HG03469 (cell line): Measurements from ENCODE around the gene ICAM2.
"Not testable (repeated sequence)": the region's sequence is repeated elsewhere in the genome, so short reads cannot be mapped to it uniquely, and the experiment has no call there.

Experiments
- ATAC-seq: cut with Tn5 transposase; IDR thresholded peaks from one replicate; pipeline ENCODE4 v1.9.1; 2021; ENCODE audit warnings: mild to moderate bottlenecking, moderate library complexity, moderate number of reproducible peaks; ENCODE audit not compliant: unreplicated experiment

ICAM2 gene

DNA sequence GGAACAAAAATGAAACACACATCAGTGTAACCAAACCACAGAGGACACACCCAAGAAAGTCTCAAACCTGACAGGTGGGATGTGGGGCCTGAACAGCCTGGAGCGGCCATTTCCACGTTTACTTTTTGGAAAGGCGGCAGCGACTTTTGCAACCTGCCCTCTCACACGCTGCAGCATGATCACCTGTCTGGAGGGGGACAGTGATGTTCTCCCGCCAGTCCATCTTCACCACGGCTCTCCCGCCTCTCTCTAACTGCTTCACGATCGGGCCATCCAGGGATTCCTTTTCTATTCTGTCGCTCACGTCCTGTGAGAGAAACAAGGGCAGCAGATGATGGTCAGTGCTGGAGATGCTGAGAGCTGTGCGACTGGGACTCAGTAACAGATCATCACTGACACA lies 24.7 kb upstream of the ICAM2 start:
- no peak for ATAC-seq

DNA sequence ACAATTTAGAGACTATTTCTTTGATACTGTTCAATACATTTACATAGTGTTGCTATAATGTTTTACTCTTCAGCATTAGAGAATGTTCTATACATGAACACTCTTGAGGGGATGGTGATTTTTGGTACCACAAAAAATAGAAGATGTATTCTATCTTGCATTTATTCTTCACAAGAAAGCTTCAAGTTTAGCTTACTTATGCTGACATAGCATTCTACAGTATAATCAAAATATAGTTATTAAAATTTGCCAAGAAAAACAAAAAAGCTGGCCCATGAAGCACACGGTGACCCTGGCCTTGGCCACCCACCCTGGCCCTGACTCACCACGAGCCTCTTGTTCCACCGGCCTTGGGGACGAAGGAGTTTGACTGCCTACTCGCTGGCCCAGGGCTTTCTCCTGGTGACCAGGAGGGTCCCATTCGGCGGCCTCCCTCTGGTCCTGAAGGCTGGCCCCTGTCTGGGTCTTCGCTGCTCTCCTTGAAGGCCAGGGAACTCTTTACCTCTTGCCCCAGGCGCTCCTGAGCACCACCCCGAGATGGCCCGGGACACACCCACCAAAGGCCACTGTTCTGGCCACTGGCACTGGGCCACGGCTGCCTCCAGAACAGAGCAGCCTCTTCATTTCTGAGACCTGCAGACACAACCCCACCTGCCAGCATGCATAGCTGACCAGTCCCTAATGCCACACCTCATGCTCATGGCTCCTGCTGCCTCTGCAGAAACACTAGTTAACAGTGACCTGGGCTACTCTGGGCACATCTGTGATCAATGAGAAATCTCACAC lies 22.5 kb upstream of the ICAM2 start:
- no peak for ATAC-seq

DNA sequence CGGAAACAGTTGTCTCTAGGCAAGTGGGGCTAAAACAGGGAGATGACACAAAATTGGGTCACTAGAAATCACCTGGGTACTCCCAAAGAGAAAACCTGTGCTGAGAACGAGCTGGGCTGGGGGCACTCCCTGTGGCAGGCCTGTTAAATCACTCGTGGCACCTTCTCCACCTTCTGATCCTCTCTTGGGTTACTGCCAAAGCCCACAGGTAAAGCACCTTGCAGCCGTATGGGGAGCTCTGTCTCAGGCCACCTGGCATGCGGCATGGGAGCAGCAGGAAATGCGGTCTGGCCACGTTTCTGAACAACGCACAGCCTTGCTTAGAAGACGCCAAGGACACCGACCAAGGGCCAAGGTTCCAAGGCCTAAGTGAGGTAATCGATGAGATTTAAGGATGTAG lies 21.5 kb upstream of the ICAM2 start:
- ATAC-seq, result no peak

DNA sequence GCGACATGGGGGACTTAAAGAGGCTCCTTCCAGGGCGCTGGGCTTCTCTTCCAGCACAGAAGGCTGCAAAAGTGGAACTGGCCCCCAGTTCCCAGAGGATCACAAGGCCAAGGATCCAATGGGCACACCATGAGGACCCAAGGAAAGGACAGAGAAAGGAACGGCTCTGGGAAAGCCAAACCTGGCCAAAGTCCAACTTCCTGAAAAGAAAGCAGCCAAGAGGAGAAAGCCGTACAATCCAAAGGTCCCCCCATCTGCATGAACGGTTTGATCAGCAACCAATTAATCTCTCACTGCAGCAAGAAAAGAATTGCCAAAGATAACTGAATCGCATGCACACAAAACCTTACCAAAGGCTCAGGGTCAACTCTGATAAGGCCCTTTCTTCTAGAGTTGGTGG lies 19.8 kb upstream of the ICAM2 start:
- no peak for ATAC-seq

- no peak for ATAC-seq
Measured at GRCh38 chr17:64039106-64039400, 18.6 kb upstream of the ICAM2 start.

DNA sequence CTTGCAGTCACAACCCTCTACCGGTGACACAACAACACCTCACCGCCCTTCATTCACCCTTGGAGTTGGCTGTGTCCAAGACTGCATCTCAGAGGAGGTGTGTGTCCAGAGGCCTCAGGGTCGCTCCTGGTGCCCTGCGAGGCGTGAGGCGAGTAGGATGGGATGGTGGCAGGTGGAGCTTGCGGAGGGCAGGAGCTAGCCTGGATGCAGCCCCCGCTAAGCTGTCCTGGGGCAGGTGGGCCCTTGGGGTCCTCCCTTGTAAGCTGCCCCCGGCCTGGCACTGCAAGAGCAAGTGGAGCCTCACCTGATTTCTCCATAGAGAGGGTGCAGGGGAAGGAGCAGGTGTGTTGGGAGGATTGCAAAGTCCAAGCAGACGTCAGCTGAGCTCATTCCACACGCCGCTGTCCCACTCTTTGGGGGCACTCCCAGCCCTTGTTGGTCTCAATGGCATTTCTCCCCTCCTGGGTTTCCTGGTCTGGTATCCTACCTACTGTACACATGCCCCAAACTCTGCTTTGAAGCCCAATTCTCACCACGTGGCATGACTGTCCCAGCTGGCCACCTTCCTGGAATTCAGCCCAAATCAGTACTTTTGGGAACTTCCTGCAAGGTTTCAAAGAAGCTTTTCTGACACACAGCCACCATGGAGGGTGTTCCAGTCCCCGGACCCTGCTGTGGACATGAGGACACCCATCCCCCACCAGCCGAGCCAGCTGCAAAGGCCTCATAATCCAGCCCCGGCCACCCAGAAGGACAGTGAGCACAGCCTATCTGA lies 18.1 kb upstream of the ICAM2 start:
- ATAC-seq, result no peak

DNA sequence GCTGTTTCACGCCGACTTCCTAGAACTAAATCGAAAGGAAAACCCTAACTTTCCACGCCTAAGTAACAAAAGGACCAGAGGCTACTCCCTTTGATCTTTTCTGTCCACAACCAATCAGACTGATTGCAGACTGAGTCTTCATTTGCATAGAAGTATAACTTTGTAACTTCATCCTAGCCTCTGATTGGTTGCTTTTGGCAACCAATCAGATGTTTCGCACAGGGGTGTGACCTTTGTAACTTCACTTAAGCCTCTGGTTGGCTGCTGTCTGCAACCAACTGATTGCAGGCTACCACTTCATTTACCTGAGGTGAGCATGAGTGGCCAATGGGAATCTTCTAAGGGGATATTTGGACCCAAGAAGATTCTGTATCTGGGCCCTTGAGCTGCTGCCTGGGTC lies 17.4 kb upstream of the ICAM2 start:
- ATAC-seq, result no peak

DNA sequence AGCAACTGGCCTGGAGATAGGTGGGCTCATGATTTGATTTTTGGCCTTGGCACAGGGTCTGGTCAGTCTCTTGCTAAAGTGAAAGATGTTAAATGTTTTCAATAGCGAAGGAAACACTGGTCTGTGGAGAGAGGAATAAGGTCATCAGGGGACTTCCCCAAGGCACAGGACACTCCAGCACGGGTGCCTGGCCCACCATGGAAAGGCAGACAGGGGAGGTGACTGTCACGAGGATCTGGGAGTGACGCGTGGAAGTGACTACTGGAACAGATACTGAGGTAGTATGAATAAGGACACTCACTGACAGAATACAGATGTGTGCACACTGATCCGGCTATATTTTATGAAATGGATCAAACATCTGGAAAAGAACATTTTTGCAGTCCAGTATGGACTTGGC lies 16.7 kb upstream of the ICAM2 start:
- no peak for ATAC-seq

DNA sequence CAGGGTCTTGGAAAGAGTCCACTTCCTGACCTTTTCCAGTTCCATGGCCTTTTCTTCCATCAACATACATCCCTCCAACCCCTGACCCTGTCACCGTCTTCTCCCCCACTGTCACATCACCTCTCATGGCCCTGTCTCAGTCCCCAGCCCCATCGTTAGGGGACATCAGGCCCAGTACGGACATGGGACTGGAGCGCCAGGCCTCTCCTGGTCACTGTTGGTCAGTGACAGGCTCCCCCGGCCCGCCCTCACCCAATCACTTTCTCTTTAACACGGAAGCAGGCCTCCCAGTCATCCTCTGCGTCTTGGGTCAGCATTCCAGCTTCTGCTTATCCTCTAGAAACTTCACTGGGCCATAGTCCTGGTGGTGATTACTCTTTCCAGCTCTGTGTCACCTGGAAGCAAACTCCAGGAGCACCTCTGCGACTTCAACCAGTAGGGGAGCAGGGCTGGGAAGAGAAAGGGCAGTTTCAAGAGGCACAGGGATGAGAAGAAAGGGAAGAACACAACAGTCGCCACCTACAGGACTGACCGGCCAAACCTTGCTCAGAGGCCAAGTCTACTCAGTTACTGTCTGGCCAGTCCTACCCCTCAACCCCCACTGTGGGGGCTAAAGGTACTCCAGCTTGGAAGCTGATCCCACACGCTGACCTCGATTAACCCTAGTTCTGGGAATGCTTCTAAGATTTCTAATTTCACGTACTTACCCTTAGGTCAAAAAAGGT lies 15.9 kb upstream of the ICAM2 start:
- ATAC-seq, result no peak

- ATAC-seq, result no peak
Measured at GRCh38 chr17:64032081-64032480, 11.6 kb upstream of the ICAM2 start.

GRCh38 chr17:64028874-64029464 lies 8.5 kb upstream of the ICAM2 start:
- ATAC-seq, result no peak

GRCh38 chr17:64025732-64026294 lies 5.4 kb upstream of the ICAM2 start:
- ATAC-seq, result no peak

- ATAC-seq, result no peak
Measured at GRCh38 chr17:64024781-64025731, 4.6 kb upstream of the ICAM2 start.

- ATAC-seq, result no peak
Measured at GRCh38 chr17:64024215-64024654, 3.8 kb upstream of the ICAM2 start.

DNA sequence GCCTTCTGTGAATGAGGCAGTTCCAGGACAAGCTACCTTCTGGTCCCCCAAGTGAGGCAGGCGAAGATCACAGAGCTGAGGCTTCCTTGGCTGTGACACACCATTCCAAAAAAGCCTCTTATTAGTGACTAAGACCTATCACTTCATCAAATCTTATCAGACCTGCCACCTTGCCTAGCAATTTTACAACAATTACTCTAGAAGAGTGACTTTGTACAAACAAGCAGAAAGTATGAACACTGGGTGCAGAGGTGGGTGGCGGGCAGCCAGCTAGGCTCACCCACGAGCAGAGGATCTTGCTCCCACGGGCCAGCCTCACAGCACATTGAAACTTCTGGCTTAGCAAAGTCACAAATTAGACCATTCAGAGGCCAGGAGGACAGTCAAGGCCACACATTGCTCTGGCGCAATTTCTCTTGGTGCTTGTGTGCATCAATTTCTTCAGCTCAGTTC lies 2.2 kb upstream of the ICAM2 start:
- no peak for ATAC-seq

DNA sequence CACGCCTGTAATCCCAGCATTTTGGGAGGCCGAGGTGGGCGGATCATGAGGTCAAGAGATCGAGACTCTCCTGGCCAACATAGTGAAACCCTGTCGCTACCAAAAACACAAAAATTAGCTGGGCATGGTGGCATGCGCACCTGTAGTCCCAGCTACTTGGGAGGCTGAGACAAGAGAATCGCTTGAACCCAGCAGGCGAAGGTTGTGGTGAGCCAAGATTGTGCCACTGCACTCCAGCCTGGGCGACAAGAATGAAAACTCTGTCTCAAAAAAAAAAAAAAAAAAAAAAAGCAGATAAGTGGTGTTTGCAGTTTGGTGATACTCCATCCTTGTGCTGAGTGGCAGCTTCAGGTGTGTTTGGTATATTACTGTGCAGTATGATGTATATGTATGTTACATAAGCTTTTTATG lies 877 bp downstream of the ICAM2 start:
- ATAC-seq, result not testable (repeated sequence)

GRCh38 chr17:64017381-64017980 lies 3.0 kb downstream of the ICAM2 start:
- ATAC-seq, result no peak

DNA sequence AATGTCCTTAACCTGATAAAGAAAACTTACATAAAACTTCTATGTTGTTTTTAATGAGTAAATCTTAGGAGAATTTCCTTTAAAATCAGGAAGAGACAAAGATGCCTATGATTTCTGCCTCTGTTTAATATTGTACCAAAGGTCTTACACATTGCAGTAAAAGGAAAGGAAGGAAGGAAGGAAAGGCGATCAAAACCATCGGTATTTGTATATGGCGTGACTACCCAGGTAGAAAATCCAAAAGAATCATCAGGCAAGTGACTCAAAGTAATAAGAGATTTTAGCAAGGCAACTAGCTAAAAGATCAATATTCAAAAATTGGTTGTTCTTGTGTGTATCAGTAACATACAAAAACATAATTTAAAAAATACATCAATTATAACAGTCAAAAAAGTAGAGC lies 3.5 kb downstream of the ICAM2 start:
- ATAC-seq, result no peak

- ATAC-seq, result no peak
Measured at GRCh38 chr17:64016231-64016784, 4.1 kb downstream of the ICAM2 start.
